Omental fat pad (tissue), 4 donors: Measurements from ENCODE around the gene SLC2A3. TPM values are rescaled to one million over a fixed set of nuclear protein-coding genes. Genes with fewer than 3 reads are reported as not detected.
"Not testable (repeated sequence)": the region's sequence is repeated elsewhere in the genome, so short reads cannot be mapped to it uniquely, and the experiment has no call there.

Experiments used
- ATAC-seq: fragments of 150-250 bp; one replicate; pipeline ENCODE4 v1.9.1; 2016; ENCODE audit warnings: mild to moderate bottlenecking, moderate library complexity; ENCODE audit not compliant: low FRiP score
- DNase-seq: peaks from one replicate; pipeline ENCODE4 v3.0.0-alpha.2; 2019; ENCODE audit warnings: low spot score
- CTCF ChIP-seq, 3 donors: fragments of 450-650 bp; IDR thresholded peaks; one replicate each; pipeline ENCODE4 v1.5.1; 2016 to 2017; ENCODE audit warnings: antibody characterized with exemption in 3 of 3, mild to moderate bottlenecking in 3 of 3, moderate library complexity in 2 of 3
- total RNA-seq, 4 donors: library from RNA; depleted of rRNA; stranded (reverse); fragments of >200 nt; gene quantifications; one replicate each; pipeline ENCODE4 v1.1.0, GENCODE V29; 2016

Gene SLC2A3
- total RNA-seq, 4 donors from 2014 or later: 72.5 to 156 (median 135) TPM

GRCh38 chr12:7927470-7927869 is 8.5 kb downstream of the SLC2A3 start:
- ATAC-seq (no peak), DNase-seq (no peak)
- no peak for TF ChIP-seq CTCF (IDR thresholded peaks at IDR 0.05)

GRCh38 chr12:7926068-7926666 is 9.8 kb downstream of the SLC2A3 start:
- not testable (repeated sequence) for DNase-seq, ATAC-seq

- ATAC-seq (no peak), DNase-seq (no peak)
- no peak for TF ChIP-seq CTCF (IDR thresholded peaks at IDR 0.05)
Observed at GRCh38 chr12:7923241-7924236, 12.4 kb downstream of the SLC2A3 start.

GRCh38 chr12:7921181-7921580 is 14.8 kb downstream of the SLC2A3 start:
- ATAC-seq, DNase-seq: not testable (repeated sequence)

GRCh38 chr12:7918268-7918590 is 17.8 kb downstream of the SLC2A3 start:
- DNase-seq, ATAC-seq: not testable (repeated sequence)

DNA sequence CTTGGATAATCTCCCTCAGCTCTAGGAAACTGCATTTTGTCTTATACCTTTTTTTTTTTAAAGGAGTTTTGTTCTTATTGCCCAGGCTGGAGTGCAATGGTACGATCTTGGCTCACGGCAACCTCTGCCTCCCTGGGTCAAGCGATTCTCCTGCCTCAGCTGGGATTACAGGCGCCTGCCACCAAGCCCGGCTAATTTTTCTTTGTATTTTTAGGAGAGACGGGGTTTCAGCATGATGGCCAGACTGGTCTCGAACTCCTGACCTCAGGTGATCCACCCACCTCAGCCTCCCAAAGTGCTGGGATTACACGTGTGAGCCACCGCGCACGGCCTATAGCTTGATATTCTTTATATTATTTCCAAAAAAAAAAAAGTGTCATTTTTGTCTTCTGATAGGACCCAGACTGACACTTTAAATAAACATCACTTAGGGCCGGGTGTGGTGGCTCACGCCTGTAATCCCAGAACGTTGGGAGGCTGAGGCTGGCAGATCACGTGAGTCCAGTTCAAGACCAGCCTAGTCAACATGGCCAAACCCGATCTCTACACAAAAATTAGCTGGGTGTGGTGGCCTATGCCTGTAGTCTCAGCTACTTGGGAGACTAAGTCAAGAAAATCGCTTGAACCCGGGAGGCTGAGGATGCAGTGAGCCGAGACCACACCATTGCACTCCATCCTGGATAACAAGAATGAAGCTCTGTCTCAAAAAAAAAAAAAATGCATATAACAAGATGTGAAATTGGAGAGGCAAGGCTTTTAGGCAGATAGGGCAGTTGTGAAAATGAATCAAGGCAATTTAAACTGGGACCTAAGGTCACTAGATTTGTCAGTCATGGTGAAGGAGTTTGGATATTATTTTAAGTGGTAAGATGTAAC is 18.4 kb downstream of the SLC2A3 start:
- ATAC-seq: no peak
- TF ChIP-seq CTCF (IDR thresholded peaks at IDR 0.05): no peak
- no peak for DNase-seq

- TF ChIP-seq CTCF (IDR thresholded peaks at IDR 0.05): no peak
- no peak for ATAC-seq
- DNase-seq: no peak
Observed at GRCh38 chr12:7916936-7917335, 19.1 kb downstream of the SLC2A3 start.

- ATAC-seq: no peak
- TF ChIP-seq CTCF (IDR thresholded peaks at IDR 0.05): no peak
Observed at GRCh38 chr12:7915661-7916403, 20.2 kb downstream of the SLC2A3 start.

GRCh38 chr12:7910106-7910505 is 25.9 kb downstream of the SLC2A3 start:
- not testable (repeated sequence) for ATAC-seq, DNase-seq

More at GRCh38 chr12:7915661-7916403, 20.2 kb downstream of the SLC2A3 start:
- no peak for DNase-seq
